OCI-LY3 (cell line): ENCODE data around the gene ZBTB7C.

Experiments
- CTCF ChIP-seq: fragments of 200-600, 300-600 bp; sonication (generic); IDR thresholded peaks from 2 replicates; pipeline ENCODE4 v1.5.1; 2014; ENCODE audit warnings: antibody characterized with exemption, low read length, low read depth
- EZH2phosphoT487 ChIP-seq: fragments of 200-600 bp; shearing (Covaris generic); IDR thresholded peaks from 2 replicates; pipeline ENCODE4 v1.6.1; 2018; ENCODE audit warnings: antibody characterized with exemption, mixed run types, low read depth

GRCh38 chr18:47987388-47987699 is 421.8 kb downstream of the ZBTB7C start:
- TF ChIP-seq CTCF (no peak), EZH2phosphoT487 (no peak)
